MM.1S (cell line): ENCODE measurements around the gene RIN2.

Source experiments
- DNase-seq: peaks from one replicate; pipeline ENCODE4 v3.0.0-alpha.2; 2015
- H2AFZ ChIP-seq: fragments of 300-600 bp; sonication (generic); 2 replicates; pipeline ENCODE4 v1.6.0; 2016; ENCODE audit warnings: antibody characterized with exemption, low read length
- H3F3A ChIP-seq: fragments of 300-600 bp; sonication (generic); 2 replicates; pipeline ENCODE4 v1.6.1; 2016; ENCODE audit warnings: mild to moderate bottlenecking, antibody characterized with exemption, low read length, moderate library complexity, mixed read lengths; ENCODE audit not compliant: insufficient read depth
- H3K27ac ChIP-seq: fragments of 300-600 bp; sonication (generic); 2 replicates; pipeline ENCODE4 v1.5.1; 2016; ENCODE audit warnings: mild to moderate bottlenecking, low read length
- H3K27me3 ChIP-seq: fragments of 300-600 bp; sonication (generic); replicated peaks from 2 replicates; pipeline ENCODE4 v1.6.0; 2016; ENCODE audit warnings: low read length; ENCODE audit not compliant: insufficient read depth
- H3K36me3 ChIP-seq: fragments of 300-600 bp; sonication (generic); replicated peaks from 2 replicates; pipeline ENCODE4 v1.6.1; 2016; ENCODE audit warnings: mild to moderate bottlenecking, low read length, mixed read lengths; ENCODE audit not compliant: insufficient read depth
- H3K4me1 ChIP-seq: fragments of 300-600 bp; sonication (generic); 2 replicates; pipeline ENCODE4 v1.6.1; 2016; ENCODE audit warnings: low read length, mixed read lengths
- H3K4me2 ChIP-seq: fragments of 300-600 bp; sonication (generic); 2 replicates; pipeline ENCODE4 v1.6.0; 2016; ENCODE audit warnings: low read depth, low read length
- H3K4me3 ChIP-seq: fragments of 300-600 bp; sonication (generic); 2 replicates; pipeline ENCODE4 v1.5.1; 2016; ENCODE audit warnings: low read length, mixed read lengths
- H3K79me2 ChIP-seq: fragments of 300-600 bp; sonication (generic); 2 replicates; pipeline ENCODE4 v1.6.1; 2016; ENCODE audit warnings: mixed run types, low read length, mixed read lengths
- H3K9ac ChIP-seq: fragments of 300-600 bp; sonication (generic); 2 replicates; pipeline ENCODE4 v1.6.1; 2016; ENCODE audit warnings: low read length, mixed read lengths
- H3K9me2 ChIP-seq: fragments of 300-600 bp; sonication (generic); replicated peaks from 2 replicates; pipeline ENCODE4 v1.6.1; 2016; ENCODE audit warnings: mild to moderate bottlenecking, low read length, mixed read lengths; ENCODE audit not compliant: insufficient read depth
- H3K9me3 ChIP-seq: fragments of 300-600 bp; sonication (generic); replicated peaks from 2 replicates; pipeline ENCODE4 v1.6.1; 2016; ENCODE audit warnings: mild to moderate bottlenecking, low read length, mixed read lengths; ENCODE audit not compliant: insufficient read depth
- H4K20me1 ChIP-seq: fragments of 300-600 bp; sonication (generic); 2 replicates; pipeline ENCODE4 v1.6.1; 2016; ENCODE audit warnings: mild to moderate bottlenecking, low read length, moderate library complexity, mixed read lengths; ENCODE audit not compliant: insufficient read depth
- EZH2 ChIP-seq: fragments of 300-600 bp; sonication (generic); optimal IDR thresholded peaks from 2 replicates; pipeline ENCODE3; 2017; ENCODE audit warnings: low read depth, mild to moderate bottlenecking, antibody characterized with exemption, low read length, mixed read lengths
- EZH2phosphoT487 ChIP-seq: fragments of 300-600 bp; sonication (generic); IDR thresholded peaks from 2 replicates; pipeline ENCODE4 v1.6.1; 2018; ENCODE audit warnings: antibody characterized with exemption, low read length
- TF ChIP-seq, protein P1 (sequence below): fragments of 300-600 bp; sonication (generic); IDR thresholded peaks from 2 replicates; pipeline ENCODE4 v1.5.1; 2016; ENCODE audit warnings: antibody characterized with exemption, low read length, mixed read lengths

The RIN2 gene

GRCh38 chr20:19746396-19746795, 11.7 kb upstream of the RIN2 start:
- H3K4me1 ChIP-seq = no peaks in the 10 kb centered on the region
- H3K27me3 ChIP-seq = no peaks in the 10 kb centered on the region
- H4K20me1 ChIP-seq = no peaks in the 10 kb centered on the region
- no peaks in the 10 kb centered on the region for H3F3A ChIP-seq
- no peak for DNase-seq
- no peaks in the 10 kb centered on the region for H3K36me3 ChIP-seq
- no peaks in the 10 kb centered on the region for H3K79me2 ChIP-seq
- TF ChIP-seq, protein P1, sequence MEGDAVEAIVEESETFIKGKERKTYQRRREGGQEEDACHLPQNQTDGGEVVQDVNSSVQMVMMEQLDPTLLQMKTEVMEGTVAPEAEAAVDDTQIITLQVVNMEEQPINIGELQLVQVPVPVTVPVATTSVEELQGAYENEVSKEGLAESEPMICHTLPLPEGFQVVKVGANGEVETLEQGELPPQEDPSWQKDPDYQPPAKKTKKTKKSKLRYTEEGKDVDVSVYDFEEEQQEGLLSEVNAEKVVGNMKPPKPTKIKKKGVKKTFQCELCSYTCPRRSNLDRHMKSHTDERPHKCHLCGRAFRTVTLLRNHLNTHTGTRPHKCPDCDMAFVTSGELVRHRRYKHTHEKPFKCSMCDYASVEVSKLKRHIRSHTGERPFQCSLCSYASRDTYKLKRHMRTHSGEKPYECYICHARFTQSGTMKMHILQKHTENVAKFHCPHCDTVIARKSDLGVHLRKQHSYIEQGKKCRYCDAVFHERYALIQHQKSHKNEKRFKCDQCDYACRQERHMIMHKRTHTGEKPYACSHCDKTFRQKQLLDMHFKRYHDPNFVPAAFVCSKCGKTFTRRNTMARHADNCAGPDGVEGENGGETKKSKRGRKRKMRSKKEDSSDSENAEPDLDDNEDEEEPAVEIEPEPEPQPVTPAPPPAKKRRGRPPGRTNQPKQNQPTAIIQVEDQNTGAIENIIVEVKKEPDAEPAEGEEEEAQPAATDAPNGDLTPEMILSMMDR = no peak
- TF ChIP-seq EZH2 (no peak), EZH2phosphoT487 (no peak)
- H3K9me2 ChIP-seq = no peaks in the 10 kb centered on the region
- no peak overlapping the region for H3K4me3 ChIP-seq
- H3K27ac ChIP-seq = no peak overlapping the region
- no peak overlapping the region for H2AFZ ChIP-seq
- H3K4me2 ChIP-seq = no peak overlapping the region
- H3K9me3 ChIP-seq = no peaks in the 10 kb centered on the region
- no peak overlapping the region for H3K9ac ChIP-seq

DNA sequence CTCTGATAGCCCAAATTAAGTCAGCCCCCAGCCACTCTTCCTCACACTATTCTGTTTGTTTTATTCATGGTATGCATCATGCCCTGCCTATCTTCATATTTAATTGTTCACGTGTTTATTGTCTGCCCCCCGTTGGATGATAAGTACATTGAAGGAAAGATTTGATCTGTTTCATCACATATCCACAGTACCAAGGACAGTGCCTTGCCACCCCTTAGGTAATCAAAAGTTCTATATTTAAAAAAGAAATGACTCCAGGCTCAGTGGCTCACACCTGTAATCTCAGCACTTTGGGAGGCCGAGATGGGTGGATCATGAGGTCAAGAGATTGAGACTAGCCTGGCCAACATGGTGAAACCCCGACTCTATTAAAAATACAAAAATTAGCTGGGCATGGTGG, 10.2 kb upstream of the RIN2 start:
- TF ChIP-seq EZH2phosphoT487 (no peak), EZH2 (no peak)
- TF ChIP-seq, protein P1 = no peak
- Histone ChIP-seq H3K9me2 (no peaks in the 10 kb centered on the region), H3K27ac (no peak overlapping the region), H3K4me1 (no peaks in the 10 kb centered on the region), H4K20me1 (no peaks in the 10 kb centered on the region), H3K9ac (no peak overlapping the region), H3K27me3 (no peaks in the 10 kb centered on the region), H2AFZ (no peak overlapping the region), H3K9me3 (no peaks in the 10 kb centered on the region), H3K4me3 (no peak overlapping the region), H3K4me2 (no peak overlapping the region), H3F3A (no peaks in the 10 kb centered on the region), H3K79me2 (no peaks in the 10 kb centered on the region), H3K36me3 (no peaks in the 10 kb centered on the region)
- DNase-seq = no peak

- Histone ChIP-seq H3K79me2 (no peaks in the 10 kb centered on the region), H3K4me3 (no peak overlapping the region), H3K27ac (no peak overlapping the region), H3K9me3 (no peaks in the 10 kb centered on the region), H4K20me1 (no peaks in the 10 kb centered on the region), H3K36me3 (no peaks in the 10 kb centered on the region), H3K4me2 (no peak overlapping the region), H3F3A (no peaks in the 10 kb centered on the region), H3K4me1 (no peaks in the 10 kb centered on the region), H3K27me3 (no peaks in the 10 kb centered on the region), H2AFZ (no peak overlapping the region), H3K9me2 (no peaks in the 10 kb centered on the region), H3K9ac (no peak overlapping the region)
- TF ChIP-seq, protein P1 = no peak
- TF ChIP-seq EZH2 = no peak
- no peak for TF ChIP-seq EZH2phosphoT487
- DNase-seq = no peak
Observed at GRCh38 chr20:19748681-19749080, 9.4 kb upstream of the RIN2 start.
